Osteoblast (primary cell): Measurements from ENCODE around the gene CLEC4F. TPM values are rescaled to one million over a fixed set of nuclear protein-coding genes. Genes with fewer than 3 reads are reported as not detected.

Experiments
- DNase-seq: peaks from one replicate; pipeline ENCODE4 v3.0.0; 2011; ENCODE audit warnings: low spot score, mixed read lengths; ENCODE audit not compliant: insufficient read length; ENCODE audit errors: missing footprints
- H2AFZ ChIP-seq: 2 replicates; pipeline ENCODE4 v1.6.0; 2011; ENCODE audit warnings: mild to moderate bottlenecking, low read length
- H3K27ac ChIP-seq: 2 replicates; pipeline ENCODE4 v1.5.1; 2011; ENCODE audit warnings: mild to moderate bottlenecking, low read depth, low read length, moderate library complexity
- H3K27me3 ChIP-seq: 2 replicates; pipeline ENCODE4 v1.6.0; 2012; ENCODE audit warnings: mild to moderate bottlenecking, control low read depth, inconsistent platforms, low read length, moderate library complexity; ENCODE audit not compliant: insufficient read depth
- H3K36me3 ChIP-seq: 2 replicates; pipeline ENCODE4 v1.5.1; 2011; ENCODE audit warnings: mild to moderate bottlenecking, low read length, control low read depth, moderate library complexity; ENCODE audit not compliant: insufficient read depth
- H3K4me1 ChIP-seq: 2 replicates; pipeline ENCODE4 v1.5.1; 2011; ENCODE audit warnings: mild to moderate bottlenecking, low read length, control low read depth, moderate library complexity; ENCODE audit not compliant: insufficient read depth
- H3K4me2 ChIP-seq: 2 replicates; pipeline ENCODE4 v1.6.0; 2011; ENCODE audit warnings: mild to moderate bottlenecking, low read length; ENCODE audit not compliant: insufficient read depth
- H3K4me3 ChIP-seq: fragments of 200-600 bp; sonication (generic); 3 replicates; pipeline ENCODE4 v1.5.1; 2012; ENCODE audit warnings: mild to moderate bottlenecking, low read length, inconsistent platforms; ENCODE audit not compliant: insufficient read depth
- H3K79me2 ChIP-seq: 2 replicates; pipeline ENCODE4 v1.6.0; 2012; ENCODE audit warnings: mild to moderate bottlenecking, low read length, control low read depth, inconsistent platforms; ENCODE audit not compliant: insufficient read depth
- H3K9me3 ChIP-seq: 2 replicates; pipeline ENCODE4 v1.5.1; 2011; ENCODE audit warnings: low read depth, low read length, control low read depth
- H4K20me1 ChIP-seq: 2 replicates; pipeline ENCODE4 v1.6.0; 2012; ENCODE audit warnings: mild to moderate bottlenecking, low read length, control low read depth; ENCODE audit not compliant: insufficient read depth
- CTCF ChIP-seq: IDR thresholded peaks from 2 replicates; pipeline ENCODE4 v1.5.1; 2011; ENCODE audit warnings: mild to moderate bottlenecking, low read depth, low read length, moderate library complexity; ENCODE audit errors: extremely low read depth
- total RNA-seq: library from RNA; depleted of rRNA; stranded (reverse); fragments of >200 nt; gene quantifications from 2 replicates; pipeline ENCODE4 v1.2.3, GENCODE V29; 2012

Gene CLEC4F
- not detected in 2 replicates for total RNA-seq

- H3K36me3 ChIP-seq = no peaks in the 10 kb centered on the region
- peaks cover 34% of the 10 kb centered on the region for H3K27me3 ChIP-seq
- H3K9me3 ChIP-seq = no peaks in the 10 kb centered on the region
- no peak within 1 kb of the TSS for H3K4me3 ChIP-seq
- no peak within 1 kb of the TSS for H3K27ac ChIP-seq
- TF ChIP-seq CTCF = no peak
- H3K4me2 ChIP-seq = no peak within 1 kb of the TSS
- no peak for DNase-seq
- H3K4me1 ChIP-seq = no peaks in the 10 kb centered on the region
- H4K20me1 ChIP-seq = no peaks in the 10 kb centered on the region
- H3K79me2 ChIP-seq = no peaks in the 10 kb centered on the region
- no peak within 1 kb of the TSS for H2AFZ ChIP-seq
Observed at GRCh38 chr2:70820499-70820898, at the start of gene CLEC4F. TSS of gene CLEC4F (minus strand) at chr2:70820599. CDS start at chr2:70820523, 76 bp downstream.

GRCh38 chr2:70868970-70869369, 48.6 kb upstream of the CLEC4F start:
- no peaks in the 10 kb centered on the region for H3K79me2 ChIP-seq
- TF ChIP-seq CTCF = no peak
- H2AFZ ChIP-seq = no peak overlapping the region
- H3K27ac ChIP-seq = no peak overlapping the region
- no peaks in the 10 kb centered on the region for H3K9me3 ChIP-seq
- no peaks in the 10 kb centered on the region for H4K20me1 ChIP-seq
- H3K4me1 ChIP-seq = no peaks in the 10 kb centered on the region
- no peak overlapping the region for H3K4me2 ChIP-seq
- H3K27me3 ChIP-seq = peaks cover 16% of the 10 kb centered on the region
- H3K4me3 ChIP-seq = no peak overlapping the region
- no peaks in the 10 kb centered on the region for H3K36me3 ChIP-seq
- DNase-seq = no peak

GRCh38 chr2:70861777-70862625, 41.6 kb upstream of the CLEC4F start:
- Histone ChIP-seq H3K79me2 (no peaks in the 10 kb centered on the region), H3K9me3 (no peaks in the 10 kb centered on the region), H3K27ac (no peak overlapping the region), H2AFZ (no peak overlapping the region), H3K27me3 (peaks cover 50% of the 10 kb centered on the region), H4K20me1 (no peaks in the 10 kb centered on the region), H3K4me2 (peak overlapping the region; percentile 23), H3K36me3 (no peaks in the 10 kb centered on the region), H3K4me1 (no peaks in the 10 kb centered on the region), H3K4me3 (no peak overlapping the region)
- peak; percentile 100 for TF ChIP-seq CTCF
- peak; percentile 80 for DNase-seq

- no peak for DNase-seq
- H2AFZ ChIP-seq = no peak overlapping the region
- no peaks in the 10 kb centered on the region for H3K4me1 ChIP-seq
- no peaks in the 10 kb centered on the region for H3K9me3 ChIP-seq
- H3K36me3 ChIP-seq = no peaks in the 10 kb centered on the region
- H3K27me3 ChIP-seq = peaks cover 16% of the 10 kb centered on the region
- no peak for TF ChIP-seq CTCF
- no peak overlapping the region for H3K4me2 ChIP-seq
- no peaks in the 10 kb centered on the region for H4K20me1 ChIP-seq
- H3K4me3 ChIP-seq = no peak overlapping the region
- H3K79me2 ChIP-seq = no peaks in the 10 kb centered on the region
- no peak overlapping the region for H3K27ac ChIP-seq
Observed at GRCh38 chr2:70855667-70856066, 35.3 kb upstream of the CLEC4F start.
